Liver (tissue), 9 donors: ENCODE data around the gene ANKRD17. TPM values are rescaled to one million over a fixed set of nuclear protein-coding genes. Genes with fewer than 3 reads are reported as not detected.
A peak's percentile ranks its signal among the peaks of the same experiment; 100 is the strongest.

Experiments
- DNase-seq: peaks from one replicate; pipeline ENCODE4 v3.0.0-alpha.2; 2017; ENCODE audit warnings: low spot score
- H3K27ac ChIP-seq, 2 donors: one replicate each; pipeline ENCODE4 v1.7.0; 2013; ENCODE audit warnings: inconsistent platforms in 2 of 2, low read length in 2 of 2, control low read depth in 1 of 2, low read depth in 1 of 2, mild to moderate bottlenecking in 1 of 2
- H3K27me3 ChIP-seq, 4 donors: one replicate each; pipeline versions ENCODE4 v1.6.1 to v1.7.0; 2013; ENCODE audit warnings: low read length in 3 of 4, inconsistent platforms in 1 of 4, mild to moderate bottlenecking in 1 of 4, moderate library complexity in 1 of 4; ENCODE audit not compliant: control insufficient read depth in 4 of 4, insufficient read depth in 4 of 4
- H3K36me3 ChIP-seq, 4 donors: one replicate each; pipeline versions ENCODE4 v1.6.1 to v1.7.0; 2013; ENCODE audit warnings: low read length in 3 of 4, mild to moderate bottlenecking in 3 of 4, low read depth in 1 of 4, moderate library complexity in 1 of 4; ENCODE audit not compliant: control insufficient read depth in 4 of 4, insufficient read depth in 3 of 4
- H3K4me1 ChIP-seq, 4 donors: one replicate each; pipeline versions ENCODE4 v1.6.1 to v1.7.0; 2013; ENCODE audit warnings: low read length in 3 of 4, mild to moderate bottlenecking in 3 of 4, moderate library complexity in 1 of 4; ENCODE audit not compliant: control insufficient read depth in 4 of 4, insufficient read depth in 4 of 4
- H3K4me3 ChIP-seq, 3 donors: one replicate each; pipeline versions ENCODE4 v1.6.1 to v1.7.0; 2013; ENCODE audit warnings: low read length in 3 of 3, control low read depth in 1 of 3, low read depth in 1 of 3, mild to moderate bottlenecking in 1 of 3
- H3K9ac ChIP-seq, 2 donors: one replicate each; pipeline ENCODE4 v1.7.0; 2013; ENCODE audit warnings: low read length in 2 of 2, mild to moderate bottlenecking in 2 of 2, moderate library complexity in 2 of 2, control low read depth in 1 of 2, low read depth in 1 of 2
- H3K9me3 ChIP-seq, 4 donors: one replicate each; pipeline versions ENCODE4 v1.6.1 to v1.7.0; 2013; ENCODE audit warnings: low read length in 3 of 4; ENCODE audit not compliant: control insufficient read depth in 4 of 4
- ATF3 ChIP-seq: IDR thresholded peaks from 2 replicates; pipeline ENCODE4 v1.6.1; 2016; ENCODE audit warnings: antibody characterized with exemption
- EGR1 ChIP-seq, 2 donors: IDR thresholded peaks; 2 replicates each; pipeline ENCODE4 v1.6.1; 2016 to 2018; ENCODE audit warnings: antibody characterized with exemption in 2 of 2, low read depth in 2 of 2
- FOXA1 ChIP-seq: IDR thresholded peaks from 2 replicates; pipeline ENCODE4 v1.6.1; 2016; ENCODE audit warnings: antibody characterized with exemption
- FOXA2 ChIP-seq: IDR thresholded peaks from 2 replicates; pipeline ENCODE4 v1.6.1; 2016; ENCODE audit warnings: antibody characterized with exemption
- GABPA ChIP-seq, 2 donors: IDR thresholded peaks in 1 of 2; conservative IDR thresholded peaks in 1 of 2; 2 replicates each; pipeline ENCODE4 v1.6.1; 2016; ENCODE audit warnings: antibody characterized with exemption in 2 of 2, mild to moderate bottlenecking in 1 of 2, moderate library complexity in 1 of 2
- HNF4A ChIP-seq, 2 donors: conservative IDR thresholded peaks; 2 replicates each; pipeline ENCODE4 v1.6.1; 2016; ENCODE audit warnings: antibody characterized with exemption in 2 of 2, mild to moderate bottlenecking in 2 of 2
- HNF4G ChIP-seq: IDR thresholded peaks from 2 replicates; pipeline ENCODE4 v1.6.1; 2016; ENCODE audit warnings: antibody characterized with exemption
- JUND ChIP-seq, 2 donors: IDR thresholded peaks; 2 replicates each; pipeline ENCODE4 v1.6.1; 2016; ENCODE audit warnings: antibody characterized with exemption in 2 of 2
- NR2F2 ChIP-seq: IDR thresholded peaks from 2 replicates; pipeline ENCODE4 v1.6.1; 2016; ENCODE audit warnings: antibody characterized with exemption
- RAD21 ChIP-seq, 2 donors: IDR thresholded peaks; 2 replicates each; pipeline ENCODE4 v1.6.1; 2016; ENCODE audit warnings: antibody characterized with exemption in 2 of 2, mild to moderate bottlenecking in 2 of 2
- REST ChIP-seq: IDR thresholded peaks from 2 replicates; pipeline ENCODE4 v1.6.1; 2016; ENCODE audit warnings: antibody characterized with exemption, mild to moderate bottlenecking
- RXRA ChIP-seq, 2 donors: IDR thresholded peaks; 2 replicates each; pipeline ENCODE4 v1.6.1; 2017 to 2018; ENCODE audit warnings: antibody characterized with exemption in 2 of 2, mild to moderate bottlenecking in 1 of 2
- SP1 ChIP-seq: IDR thresholded peaks from 2 replicates; pipeline ENCODE4 v1.6.1; 2018; ENCODE audit warnings: antibody characterized with exemption, mild to moderate bottlenecking
- TAF1 ChIP-seq: conservative IDR thresholded peaks from 2 replicates; pipeline ENCODE4 v1.6.1; 2016; ENCODE audit warnings: antibody characterized with exemption, mild to moderate bottlenecking
- YY1 ChIP-seq: IDR thresholded peaks from 2 replicates; pipeline ENCODE4 v1.6.1; 2016; ENCODE audit warnings: antibody characterized with exemption, mild to moderate bottlenecking
- ZBTB33 ChIP-seq: IDR thresholded peaks from 2 replicates; pipeline ENCODE4 v1.6.1; 2016; ENCODE audit warnings: antibody characterized with exemption
- WGBS: extraction: QIAGEN DNeasy Blood & Tissue Kit; methylation state at CpG from one replicate; pipeline ENCODE4 v1.1.7; 2013; 5-methylcytosine and 5-hydroxymethylcytosine counted together
- polyA plus RNA-seq, 2 donors: library from polyadenylated mRNA; stranded (reverse) in 1 of 2; unstranded in 1 of 2; fragments of 200-250 nt in 1 of 2; fragments of >200 nt in 1 of 2; fragmentation: Nextera tagmentation in 1 of 2; extraction: Ambion mirVana in 1 of 2; gene quantifications; one replicate each; pipeline versions ENCODE4 v1.2.1 to v1.2.3, GENCODE V29; 2013 to 2015
- total RNA-seq, 2 donors: library from RNA; depleted of rRNA; stranded (reverse); fragments of >200 nt; gene quantifications; one replicate each; pipeline ENCODE4 v1.2.3, GENCODE V29; 2014
- TF ChIP-seq, protein P1 (sequence below): IDR thresholded peaks from 2 replicates; pipeline ENCODE4 v1.6.1; 2016; ENCODE audit warnings: antibody characterized with exemption
- TF ChIP-seq, protein P2 (sequence below): fragments of 150-350 bp; IDR thresholded peaks from 2 replicates; pipeline ENCODE4 v1.5.1; 2017; ENCODE audit warnings: improper control_type of control experiment, low read depth, low read length; ENCODE audit not compliant: missing input control
- donor health status: healthy.
- donor health status: healthy.
- donor health status: healthy.
- donor health status: healthy.
- donor health status: healthy.

ANKRD17 gene
- total and polyA plus RNA-seq, 4 donors = 11.6 to 38.5 (median 19.7) TPM

DNA sequence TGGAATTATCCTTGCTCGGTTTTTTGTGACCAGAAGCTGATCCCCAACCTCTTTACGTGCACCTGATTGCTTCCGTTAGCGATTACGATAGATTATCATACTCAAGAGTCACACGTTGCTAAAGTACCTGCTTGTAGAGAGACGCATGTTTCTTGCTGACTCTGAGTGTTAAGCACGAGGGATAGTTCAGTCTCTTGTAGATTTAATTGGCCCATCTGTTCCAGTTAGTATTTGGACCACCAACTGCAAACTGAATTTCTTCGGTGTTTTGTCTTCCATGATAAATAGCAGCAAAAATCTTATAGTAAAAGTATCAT, 188.6 kb downstream of the ANKRD17 start (continued):
- TF ChIP-seq FOXA2 = no peak
- no peak for TF ChIP-seq RAD21 (IDR thresholded peaks at IDR 0.05)
- TF ChIP-seq EGR1 (IDR thresholded peaks at IDR 0.05; ENCODE audit: low read depth in 2 of 2) = no peak
- no peak for TF ChIP-seq RXRA (IDR thresholded peaks at IDR 0.05)
- TF ChIP-seq, protein P1, sequence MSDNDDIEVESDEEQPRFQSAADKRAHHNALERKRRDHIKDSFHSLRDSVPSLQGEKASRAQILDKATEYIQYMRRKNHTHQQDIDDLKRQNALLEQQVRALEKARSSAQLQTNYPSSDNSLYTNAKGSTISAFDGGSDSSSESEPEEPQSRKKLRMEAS = no peak
- no peak for TF ChIP-seq HNF4G
- no peak for TF ChIP-seq SP1
- no peak for TF ChIP-seq ATF3
- TF ChIP-seq HNF4A (conservative IDR thresholded peaks at IDR 0.05) = no peak
- TF ChIP-seq FOXA1 = no peak
- TF ChIP-seq JUND (IDR thresholded peaks at IDR 0.05) = no peak
- no peak for TF ChIP-seq NR2F2
- no peak for TF ChIP-seq YY1
- TF ChIP-seq GABPA (IDR thresholded peaks at IDR 0.05 in 1 of 2, conservative IDR thresholded peaks at IDR 0.05 in 1 of 2) = no peak

GRCh38 chr4:73069338-73070073, 189.1 kb downstream of the ANKRD17 start, which contains the start of gene COX18:
COX18 (minus strand) TSS chr4:73069716; CDS start chr4:73069649, 67 bp downstream.
- peak; percentile 97 for DNase-seq
- Histone ChIP-seq H3K27ac (peak within 1 kb of the TSS; percentile 95 to 99), H3K4me3 (peak within 1 kb of the TSS; percentile 61 to 89 (median 84)), H3K27me3 (no peaks in the 10 kb centered on the region), H3K36me3 (peaks cover 0 to 20% (median under 1%) of the 10 kb centered on the region in 4 donors), H3K9ac (peak within 1 kb of the TSS; percentile 88 to 94), H3K4me1 (peaks cover 0 to 14% (median under 1%) of the 10 kb centered on the region in 4 donors), H3K9me3 (no peaks in the 10 kb centered on the region)
- under 1% methylated on average over 62 of the region's 62 CpGs for WGBS
- TF ChIP-seq YY1 (peak; percentile 96), EGR1 (IDR thresholded peaks at IDR 0.05; ENCODE audit: low read depth in 2 of 2) (peak in 1 of 2 donors; percentile 61), ZBTB33 (peak; percentile 93), GABPA (IDR thresholded peaks at IDR 0.05 in 1 of 2, conservative IDR thresholded peaks at IDR 0.05 in 1 of 2) (peak in 1 of 2 donors; percentile 89), REST (peak; percentile 66), FOXA2 (peak; percentile 59), TAF1 (peak; percentile 76), HNF4A (conservative IDR thresholded peaks at IDR 0.05) (peak in 1 of 2 donors; percentile 53), ATF3 (peak; percentile 78), JUND (IDR thresholded peaks at IDR 0.05) (peak; percentile 81 to 86), NR2F2 (no peak), RXRA (IDR thresholded peaks at IDR 0.05) (peak; percentile 87 to 88), HNF4G (no peak), FOXA1 (no peak), SP1 (peak; percentile 54), RAD21 (IDR thresholded peaks at IDR 0.05) (no peak)
- TF ChIP-seq, protein P1 = peak; percentile 96
- TF ChIP-seq, protein P2, sequence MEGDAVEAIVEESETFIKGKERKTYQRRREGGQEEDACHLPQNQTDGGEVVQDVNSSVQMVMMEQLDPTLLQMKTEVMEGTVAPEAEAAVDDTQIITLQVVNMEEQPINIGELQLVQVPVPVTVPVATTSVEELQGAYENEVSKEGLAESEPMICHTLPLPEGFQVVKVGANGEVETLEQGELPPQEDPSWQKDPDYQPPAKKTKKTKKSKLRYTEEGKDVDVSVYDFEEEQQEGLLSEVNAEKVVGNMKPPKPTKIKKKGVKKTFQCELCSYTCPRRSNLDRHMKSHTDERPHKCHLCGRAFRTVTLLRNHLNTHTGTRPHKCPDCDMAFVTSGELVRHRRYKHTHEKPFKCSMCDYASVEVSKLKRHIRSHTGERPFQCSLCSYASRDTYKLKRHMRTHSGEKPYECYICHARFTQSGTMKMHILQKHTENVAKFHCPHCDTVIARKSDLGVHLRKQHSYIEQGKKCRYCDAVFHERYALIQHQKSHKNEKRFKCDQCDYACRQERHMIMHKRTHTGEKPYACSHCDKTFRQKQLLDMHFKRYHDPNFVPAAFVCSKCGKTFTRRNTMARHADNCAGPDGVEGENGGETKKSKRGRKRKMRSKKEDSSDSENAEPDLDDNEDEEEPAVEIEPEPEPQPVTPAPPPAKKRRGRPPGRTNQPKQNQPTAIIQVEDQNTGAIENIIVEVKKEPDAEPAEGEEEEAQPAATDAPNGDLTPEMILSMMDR = no peak
